Measurements from ENCODE around the gene GNB5. TPM values are rescaled to one million over a fixed set of nuclear protein-coding genes. Genes with fewer than 3 reads are reported as not detected.
"Not testable (repeated sequence)": the region's sequence is repeated elsewhere in the genome, so short reads cannot be mapped to it uniquely, and the experiment has no call there.

GNB5 gene
- polyA plus RNA-seq, 10 donors: 4.2 to 9.9 (median 6.8) TPM

DNA sequence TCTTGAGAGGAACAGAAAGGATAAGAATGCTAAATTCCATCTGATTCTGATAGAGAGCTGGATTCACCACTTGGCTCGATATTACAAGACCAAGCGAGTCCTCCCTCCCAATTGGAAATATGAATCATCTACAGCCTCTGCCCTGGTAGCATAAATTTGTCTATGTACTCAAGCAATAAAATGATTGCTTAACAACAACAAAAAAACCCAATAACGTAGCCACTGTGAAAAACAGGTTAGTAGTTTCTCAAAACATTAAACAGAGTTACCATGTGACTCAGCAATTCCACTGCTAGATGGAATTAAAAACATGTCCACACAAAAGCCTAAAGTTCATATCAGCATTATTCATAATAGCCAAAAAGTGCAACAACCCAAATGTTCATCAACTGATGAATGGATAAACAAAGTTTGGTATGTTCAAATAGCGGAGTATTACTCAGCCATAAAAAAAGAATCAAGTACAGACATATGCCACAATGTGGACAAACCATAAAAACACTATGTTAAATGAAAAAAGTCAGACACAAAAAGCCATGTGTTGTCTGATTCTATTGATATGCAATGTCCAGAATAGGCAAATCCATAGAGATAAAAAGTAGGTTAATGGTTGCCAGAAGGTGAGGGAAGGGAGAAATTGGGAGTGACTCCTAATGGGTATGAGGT, 95.5 kb downstream of the GNB5 start:
- peak in 1 of 3 donors; percentile 56 for DNase-seq

DNA sequence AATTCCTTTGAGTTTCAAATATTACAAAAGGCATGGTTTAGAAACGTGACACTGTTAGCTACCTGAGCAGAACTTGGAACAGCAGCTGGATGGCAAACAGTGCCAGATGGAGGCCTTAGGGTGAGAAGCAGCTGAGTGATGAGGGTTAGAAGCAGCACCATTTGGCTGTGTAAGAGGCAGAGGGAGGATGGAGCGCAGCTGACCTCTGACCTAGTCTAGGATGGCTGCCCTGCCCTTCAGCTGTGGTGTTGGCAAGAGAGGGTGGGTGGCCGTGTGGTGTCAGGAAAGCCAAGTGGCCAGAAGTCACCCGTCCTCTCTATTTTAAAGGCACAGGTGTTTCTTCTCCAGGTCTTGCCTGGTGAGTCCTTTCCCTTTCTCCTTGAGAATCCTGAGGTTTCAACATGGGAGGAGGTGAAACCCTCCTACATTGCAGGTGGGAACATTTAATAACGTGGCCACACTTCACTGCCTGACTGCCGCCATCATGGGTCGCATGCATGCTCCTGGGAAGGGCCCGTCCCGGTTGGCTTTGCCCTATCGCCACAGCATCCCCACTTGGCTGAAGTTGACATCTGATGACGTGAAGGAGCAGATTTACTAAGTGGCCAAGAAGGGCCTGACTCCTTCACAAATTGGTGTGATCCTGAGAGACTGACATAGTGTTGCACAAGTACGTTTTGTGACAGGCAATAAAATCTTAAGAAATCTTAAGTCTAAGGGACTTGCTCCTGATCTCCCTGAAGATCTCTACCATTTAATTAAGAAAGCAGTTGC, 96.2 kb downstream of the GNB5 start:
- DNase-seq: no peak

DNA sequence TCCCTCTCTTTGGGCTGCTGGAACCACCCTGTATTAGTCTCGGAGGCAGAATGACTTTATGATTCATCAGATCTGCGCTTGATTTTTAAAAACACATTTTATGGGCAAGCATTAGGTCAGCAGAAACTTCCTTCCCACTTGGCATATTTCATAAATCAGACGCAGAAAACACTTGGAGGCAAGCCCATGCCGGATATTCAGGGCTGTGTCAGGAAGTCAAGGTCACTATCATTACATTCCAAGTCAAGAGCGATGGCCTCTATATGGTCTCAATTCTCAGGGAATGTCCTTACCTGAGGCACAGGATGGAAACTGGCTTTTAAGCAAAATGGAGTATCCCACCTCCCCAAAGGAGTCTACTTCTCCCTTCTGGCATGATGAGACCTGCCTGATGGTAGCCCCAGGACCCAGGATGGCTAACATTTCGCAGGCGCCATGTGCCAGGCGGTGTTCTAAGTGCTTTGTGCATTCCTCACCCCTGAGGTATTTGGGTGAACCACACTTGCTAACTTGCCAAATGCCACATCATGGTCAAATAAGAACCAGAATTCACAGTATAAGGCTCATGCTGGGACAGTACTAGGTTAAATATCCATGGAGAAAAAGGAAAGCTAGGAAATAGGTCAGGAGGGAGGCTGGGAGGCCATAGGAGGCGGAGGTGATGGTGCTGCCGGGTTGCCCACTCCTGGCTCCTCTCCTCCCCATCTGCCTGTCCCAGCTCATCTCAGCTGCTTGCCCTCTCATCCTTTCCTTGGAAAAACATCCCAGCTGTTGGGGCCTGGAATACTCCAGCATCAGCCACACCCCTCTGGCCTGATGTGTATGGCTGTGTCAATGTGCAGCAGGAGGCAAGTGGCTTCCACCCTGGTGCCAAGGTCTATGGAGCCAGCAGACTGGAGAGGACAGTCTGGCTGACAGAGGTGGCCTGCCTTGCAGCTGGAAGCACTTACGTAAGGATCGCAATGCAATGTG, 97.4 kb downstream of the GNB5 start:
- peak; percentile 22 to 71 (median 62) for DNase-seq

DNA sequence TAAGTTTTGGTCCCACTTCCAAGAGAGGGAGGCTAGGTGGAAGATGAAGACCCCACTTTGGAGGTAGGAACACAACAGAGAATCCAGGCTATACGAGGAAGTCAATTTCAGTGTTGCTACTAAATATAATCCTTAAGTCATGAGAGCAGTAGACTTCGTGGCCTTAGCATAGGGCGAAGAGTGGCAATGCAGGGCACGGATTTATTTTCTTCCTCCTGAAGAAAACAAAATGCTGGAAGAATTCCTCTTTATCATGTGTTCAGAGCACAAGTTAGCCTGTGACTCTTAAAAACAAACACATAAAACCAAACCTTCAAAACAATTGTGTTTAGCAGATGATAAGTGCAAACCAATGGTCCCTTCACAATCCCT, 98.0 kb downstream of the GNB5 start:
- no peak for DNase-seq

DNA sequence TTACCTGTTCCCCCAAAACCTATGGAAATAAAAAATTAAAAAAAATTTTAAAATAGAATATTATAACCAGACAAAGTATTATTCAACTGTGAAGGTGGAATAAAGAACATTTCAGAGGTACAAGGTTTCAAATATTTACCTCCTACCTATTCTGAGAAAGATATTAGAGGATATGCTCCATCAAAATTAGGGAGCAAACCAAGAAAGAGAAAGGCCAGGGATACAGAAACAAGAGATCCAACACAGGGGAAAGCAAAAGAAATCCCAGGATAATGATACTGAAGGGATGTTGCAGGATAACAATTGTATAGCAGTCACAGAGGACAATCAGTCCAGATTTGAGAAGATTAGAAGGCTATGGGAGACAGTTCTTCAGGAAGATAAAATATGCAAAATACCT, 101.0 kb downstream of the GNB5 start:
- no peak for DNase-seq

DNA sequence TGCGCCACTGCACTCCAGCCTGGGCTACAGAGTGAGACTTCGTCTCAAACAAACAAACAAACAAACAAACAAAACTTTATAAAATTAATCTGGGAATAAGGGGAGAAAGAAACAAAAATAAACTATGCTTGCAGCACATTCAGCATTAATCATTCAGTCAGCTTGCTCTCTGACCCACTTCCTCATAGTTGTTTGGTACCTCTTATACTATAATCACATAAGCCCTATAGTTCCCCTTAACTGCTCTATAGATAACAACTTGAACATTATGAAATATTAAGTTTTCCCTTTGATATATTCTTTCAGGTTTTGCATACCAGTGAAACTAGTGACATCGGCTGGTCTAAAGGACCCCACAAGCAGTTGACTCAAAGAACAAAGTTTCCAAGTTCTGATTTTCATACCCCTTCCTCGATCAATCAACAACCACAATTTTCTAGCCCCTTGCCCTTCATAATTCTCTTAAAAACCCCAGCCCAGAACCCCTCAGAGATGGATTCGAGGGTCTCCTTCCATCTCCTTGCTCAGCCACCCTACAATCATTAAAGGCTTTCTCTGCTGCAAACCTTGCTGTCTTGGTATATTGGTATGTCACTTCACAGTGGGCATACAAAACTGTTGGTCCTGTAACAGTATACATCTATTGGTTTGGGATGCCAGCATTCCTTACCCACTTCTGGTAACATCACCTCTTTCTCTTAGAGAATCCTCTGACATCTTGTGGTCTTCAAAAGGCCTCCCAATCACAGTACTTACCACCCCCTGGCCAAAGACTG, 105.0 kb downstream of the GNB5 start:
- no peak for DNase-seq

DNA sequence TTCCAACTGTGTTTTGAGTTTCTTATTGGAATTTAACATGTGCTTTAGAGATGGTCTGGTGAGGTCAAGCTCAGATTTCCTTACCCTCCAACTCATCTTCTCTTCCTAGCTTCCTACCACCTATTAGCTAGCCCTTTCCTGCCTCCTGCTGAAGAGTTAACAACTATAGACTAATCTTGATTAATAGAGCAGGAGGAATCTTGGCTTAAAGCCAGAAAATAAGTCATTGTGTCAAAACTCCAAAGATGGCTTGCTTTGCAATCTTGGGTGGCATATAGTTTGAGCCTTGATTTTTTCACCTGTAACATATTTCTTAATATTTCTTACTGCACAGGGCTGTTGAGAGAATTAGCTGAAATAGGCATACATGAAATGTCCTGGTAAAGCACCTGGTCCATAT, 105.9 kb downstream of the GNB5 start:
- no peak for DNase-seq

DNA sequence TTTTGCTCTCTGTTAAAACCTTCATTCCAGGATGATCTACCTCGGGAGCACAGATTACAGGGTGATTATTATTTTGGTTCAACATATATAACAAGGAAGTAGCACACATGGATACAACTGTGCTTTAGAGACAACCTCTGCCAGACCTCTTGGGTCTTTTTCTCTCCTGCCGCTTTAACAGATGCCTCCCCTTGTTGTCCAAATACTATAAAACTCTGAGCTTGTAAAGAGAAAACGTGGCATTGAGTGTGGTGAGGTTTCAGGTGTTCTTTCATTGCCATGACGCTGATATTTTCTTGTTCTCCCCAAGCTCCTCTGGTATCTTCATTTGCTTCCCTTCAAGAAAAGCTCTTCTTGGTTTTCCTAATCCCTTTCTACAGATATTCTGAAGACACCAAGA, 107.6 kb downstream of the GNB5 start:
- DNase-seq: no peak

DNA sequence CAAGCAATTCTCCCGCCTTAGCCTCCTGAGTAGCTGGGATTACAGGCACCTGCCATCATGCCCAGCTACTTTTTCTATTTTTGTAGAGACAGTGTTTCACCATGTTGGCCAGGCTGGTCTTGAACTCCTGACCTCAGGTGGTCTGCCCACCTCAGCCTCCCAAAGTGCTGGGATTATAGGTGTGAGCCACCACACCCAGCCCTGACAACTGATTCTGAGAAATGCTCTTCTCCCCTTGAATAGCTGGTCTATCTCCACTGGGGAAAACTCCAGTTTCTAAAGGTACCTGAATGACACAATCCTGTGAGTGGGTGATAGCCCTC, 108.2 kb downstream of the GNB5 start:
- DNase-seq: not testable (repeated sequence)

DNA sequence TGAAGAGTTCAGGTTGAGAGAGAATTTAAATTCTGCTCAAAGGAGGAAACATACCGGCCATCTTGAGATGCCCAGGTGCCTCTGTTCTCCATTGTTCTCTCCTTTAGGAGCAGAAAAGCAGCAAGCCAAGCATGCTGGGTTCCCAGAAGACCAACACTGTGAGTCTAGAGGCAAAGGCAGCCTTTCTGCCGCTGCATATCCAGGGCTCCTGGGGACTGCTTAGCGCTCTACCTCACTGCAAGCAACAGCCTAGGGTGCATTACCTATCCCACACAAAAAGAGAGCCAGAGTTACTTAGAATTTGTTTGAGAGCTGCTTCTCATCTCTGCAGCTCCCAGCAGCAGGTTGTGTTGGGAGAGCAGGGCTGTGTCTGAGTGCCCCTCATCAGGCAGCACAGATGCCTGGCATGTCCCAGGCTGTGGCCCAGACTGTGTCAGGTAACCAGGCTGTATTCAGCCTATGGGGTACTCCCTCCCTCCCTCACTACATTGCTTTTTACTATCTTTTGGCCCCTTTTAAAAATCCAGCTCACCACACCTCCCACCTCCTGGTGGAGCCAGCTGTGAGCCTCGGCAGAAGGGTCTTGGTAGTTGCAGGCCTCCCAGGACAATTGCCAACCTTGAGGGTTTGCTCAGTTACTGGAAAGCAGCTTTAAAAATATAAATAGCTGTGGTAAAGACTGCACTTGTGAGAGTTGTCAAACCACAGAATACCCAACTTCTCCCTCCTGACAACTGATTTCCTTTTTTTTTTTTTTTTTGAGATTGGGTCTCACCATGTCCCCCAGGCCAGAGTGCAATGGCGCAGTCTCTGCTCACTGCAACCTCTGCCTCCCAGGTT, 108.8 kb downstream of the GNB5 start:
- no peak for DNase-seq

DNA sequence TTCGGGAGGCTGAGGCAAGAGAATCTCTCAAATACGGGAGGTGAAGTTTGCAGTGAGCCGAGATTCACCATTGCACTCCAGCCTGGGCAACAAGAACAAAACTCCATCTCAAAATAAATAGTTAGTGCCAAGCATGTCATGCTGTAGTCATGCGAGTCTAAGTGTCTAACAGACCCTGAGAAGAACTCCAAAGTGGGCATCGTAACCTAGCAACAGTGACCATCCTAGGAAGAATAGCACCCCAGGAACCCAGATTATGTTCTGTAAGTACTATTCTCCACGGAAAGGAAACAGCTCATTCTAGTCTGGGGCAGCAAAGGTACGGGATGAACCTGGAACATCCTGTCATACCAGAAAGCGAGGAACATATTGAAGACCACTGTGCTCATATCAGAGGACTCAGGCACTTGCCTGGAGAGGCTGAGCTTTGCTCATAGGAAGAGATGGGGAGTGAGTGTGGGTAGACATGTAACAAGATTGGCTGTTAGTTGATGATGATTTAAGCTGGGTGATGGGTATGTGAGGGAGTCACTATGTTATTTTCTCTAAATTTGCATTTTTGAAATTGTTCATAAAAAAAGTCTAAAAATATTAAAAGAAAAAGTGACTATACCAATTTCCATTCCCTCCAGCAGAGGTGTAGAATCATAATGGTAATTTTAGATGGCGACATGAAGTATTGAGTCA, 110.3 kb downstream of the GNB5 start:
- no peak for DNase-seq

DNA sequence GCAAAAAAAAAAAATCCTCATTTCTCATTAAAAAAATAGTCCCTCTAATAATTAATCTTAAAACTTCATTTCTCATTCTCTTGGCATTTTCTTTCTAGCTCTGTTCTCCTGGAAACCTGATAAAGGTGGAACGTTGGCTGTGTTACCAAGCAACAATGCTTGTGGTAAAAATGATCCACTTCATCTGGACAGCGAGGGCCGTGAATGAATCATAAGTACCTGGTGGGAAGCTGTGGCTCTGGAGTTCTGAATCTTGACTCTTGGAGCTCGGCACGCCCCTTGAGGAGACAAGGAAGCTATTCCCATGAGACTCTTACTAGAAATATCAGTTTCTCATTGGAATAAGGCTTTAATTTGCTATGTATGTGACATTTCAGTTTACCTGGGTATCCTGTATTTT, 111.2 kb downstream of the GNB5 start:
- no peak for DNase-seq

DNA sequence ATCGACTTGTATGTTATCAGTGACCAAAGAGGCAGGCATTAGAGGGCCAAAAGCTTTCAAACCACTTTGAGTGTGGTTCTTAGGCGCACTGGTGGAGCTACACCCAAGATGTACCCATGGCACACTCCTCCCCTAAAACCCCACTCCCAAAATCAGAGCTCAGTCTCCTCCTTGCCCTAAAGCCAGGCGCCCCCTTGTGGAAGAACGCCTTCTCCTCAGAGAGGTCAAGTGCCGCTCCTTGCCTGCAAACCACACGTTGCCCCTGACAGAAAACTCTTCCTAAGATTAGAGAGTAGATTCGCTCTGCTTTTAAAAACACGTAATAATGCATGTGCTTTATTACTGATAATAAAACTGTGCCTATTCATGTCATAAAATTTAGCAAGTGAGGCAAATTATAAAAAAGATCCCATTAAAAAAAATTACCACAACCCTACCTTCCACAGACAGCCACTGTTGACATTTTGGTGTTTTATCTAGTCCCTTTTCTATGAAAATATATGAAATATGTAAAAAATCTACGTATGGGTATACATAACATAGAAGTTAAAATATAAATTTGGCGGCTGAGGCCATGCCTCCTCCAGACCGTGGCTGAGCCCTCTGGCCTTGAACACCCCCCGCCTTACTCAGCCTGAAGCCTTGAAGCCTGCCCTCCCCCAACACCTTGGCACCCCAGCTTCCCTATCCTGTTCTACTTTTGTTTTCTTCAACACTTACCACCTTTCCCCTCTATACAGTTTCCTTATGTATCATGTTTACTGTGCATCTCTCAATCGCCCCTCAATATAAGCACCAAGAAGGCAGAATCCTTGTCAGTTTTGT, 112.1 kb downstream of the GNB5 start:
- peak; percentile 36 to 69 (median 53) for DNase-seq

DNA sequence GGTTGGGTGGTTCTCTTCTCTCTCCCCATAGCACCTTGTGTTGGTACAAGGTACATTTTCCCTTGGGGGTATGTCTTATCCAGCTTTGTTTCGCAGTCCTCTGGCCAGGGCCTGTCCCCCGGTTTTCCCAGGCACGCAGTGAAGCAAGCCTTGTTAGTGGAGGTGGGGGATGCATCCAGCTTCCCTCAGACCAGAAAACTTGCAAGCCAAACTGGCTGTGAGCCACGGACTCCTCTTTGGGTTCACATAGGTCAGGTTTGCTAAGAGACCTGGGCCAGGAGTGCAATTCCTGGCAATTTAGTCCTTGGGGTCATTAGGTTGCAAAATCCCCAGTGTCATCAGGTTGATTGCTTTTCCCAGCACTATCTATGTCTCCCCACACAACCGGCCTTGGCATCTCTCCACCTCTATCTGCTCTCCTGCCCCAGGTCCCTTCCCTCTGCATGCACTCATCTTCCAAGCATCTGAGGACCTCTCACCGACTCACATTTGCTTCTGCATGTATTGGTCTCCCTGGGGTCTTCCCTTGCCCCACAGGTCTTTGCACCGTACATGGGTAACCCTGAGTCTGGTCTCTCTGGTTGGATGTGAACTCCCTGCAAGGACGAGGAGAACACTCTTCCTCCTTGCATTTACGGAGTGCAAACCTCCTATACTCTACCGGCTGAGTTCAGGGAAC, 112.9 kb downstream of the GNB5 start:
- no peak for DNase-seq

DNA sequence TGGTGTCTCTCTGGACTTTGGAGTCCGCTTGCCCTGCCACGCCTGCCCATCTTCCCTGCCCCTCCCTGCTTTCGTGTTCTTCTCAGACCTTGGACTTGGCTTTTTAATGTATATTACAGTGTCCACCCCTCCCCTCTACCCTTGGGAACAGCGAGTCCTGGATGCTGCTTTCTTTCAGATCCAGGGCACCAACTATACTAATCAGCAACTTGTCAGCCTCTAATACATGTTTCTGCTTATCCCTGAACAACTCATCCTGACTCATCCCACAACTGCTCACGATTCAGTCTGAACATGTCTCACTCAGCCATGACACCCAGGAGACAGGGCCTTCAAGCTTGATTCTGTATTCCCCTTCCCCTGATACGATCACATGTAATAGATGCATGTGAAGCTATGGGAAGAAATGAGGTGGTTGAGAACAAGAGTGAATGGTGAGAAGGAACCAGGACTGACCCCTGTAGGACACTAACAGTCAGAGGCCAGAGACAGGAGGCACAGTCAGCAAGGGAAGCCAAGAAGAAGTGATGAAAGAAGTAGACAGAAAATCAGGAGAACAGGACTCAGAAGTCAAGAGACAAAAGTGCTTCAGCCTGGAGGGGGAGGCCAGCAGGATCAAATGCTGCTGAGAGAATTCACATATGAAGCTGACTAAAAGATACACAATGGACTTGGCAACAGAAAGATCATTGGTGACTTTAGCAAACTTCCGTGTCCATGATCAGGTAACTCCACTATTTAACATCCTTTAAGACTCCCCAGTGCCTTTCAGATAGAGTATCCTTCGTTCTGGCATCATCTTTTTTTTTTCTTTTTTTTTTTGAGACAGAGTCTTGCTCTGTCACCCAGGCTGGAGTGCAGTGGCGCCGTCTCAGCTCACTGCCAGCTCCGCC, 114.1 kb downstream of the GNB5 start:
- DNase-seq: peak in 1 of 3 donors; percentile 65

DNA sequence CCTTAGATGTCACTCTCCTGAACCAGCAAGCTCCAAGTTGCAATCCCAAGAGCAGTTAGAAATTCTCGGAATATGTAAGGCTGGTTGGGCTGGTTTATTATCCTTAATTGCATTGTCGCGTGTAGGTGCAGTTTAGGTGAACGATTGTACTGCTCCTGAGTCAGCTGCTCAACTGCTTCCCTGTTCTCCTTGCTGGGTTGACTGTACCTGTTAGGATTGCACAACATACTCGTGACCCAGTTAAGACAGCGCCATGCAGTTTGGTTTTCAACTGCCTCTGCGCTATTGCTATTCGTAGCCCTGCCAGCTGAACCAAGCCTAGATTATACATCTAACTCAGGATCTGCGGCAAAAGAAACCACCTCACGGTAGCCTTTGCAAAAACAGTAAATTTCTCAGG, 119.6 kb downstream of the GNB5 start:
- DNase-seq: no peak

DNA sequence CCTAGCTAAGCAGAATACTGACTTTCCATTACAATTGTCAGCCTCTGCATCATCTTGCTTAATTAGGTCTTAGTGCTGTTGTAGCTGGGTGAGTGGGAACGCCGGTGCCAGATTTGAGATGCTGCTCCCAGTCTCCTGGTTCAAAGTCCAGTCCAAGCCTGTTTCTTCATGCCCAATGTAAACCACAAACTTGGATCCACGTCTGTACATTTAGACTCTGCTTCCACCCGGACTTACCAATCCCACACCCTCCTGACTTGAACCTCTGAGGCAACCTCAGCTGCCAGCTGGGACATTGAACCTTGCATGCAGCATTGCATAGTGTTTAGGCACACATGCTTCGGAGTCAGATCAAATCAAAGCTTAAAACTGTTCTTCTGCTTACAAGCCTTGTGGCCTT, 121.6 kb downstream of the GNB5 start:
- DNase-seq: no peak
